ENCODE data around the gene HIVEP3. TPM values are rescaled to one million over a fixed set of nuclear protein-coding genes. Genes with fewer than 3 reads are reported as not detected.

The HIVEP3 gene
- total RNA-seq, 1 experiment from 2014 or later = 0.55 TPM

DNA sequence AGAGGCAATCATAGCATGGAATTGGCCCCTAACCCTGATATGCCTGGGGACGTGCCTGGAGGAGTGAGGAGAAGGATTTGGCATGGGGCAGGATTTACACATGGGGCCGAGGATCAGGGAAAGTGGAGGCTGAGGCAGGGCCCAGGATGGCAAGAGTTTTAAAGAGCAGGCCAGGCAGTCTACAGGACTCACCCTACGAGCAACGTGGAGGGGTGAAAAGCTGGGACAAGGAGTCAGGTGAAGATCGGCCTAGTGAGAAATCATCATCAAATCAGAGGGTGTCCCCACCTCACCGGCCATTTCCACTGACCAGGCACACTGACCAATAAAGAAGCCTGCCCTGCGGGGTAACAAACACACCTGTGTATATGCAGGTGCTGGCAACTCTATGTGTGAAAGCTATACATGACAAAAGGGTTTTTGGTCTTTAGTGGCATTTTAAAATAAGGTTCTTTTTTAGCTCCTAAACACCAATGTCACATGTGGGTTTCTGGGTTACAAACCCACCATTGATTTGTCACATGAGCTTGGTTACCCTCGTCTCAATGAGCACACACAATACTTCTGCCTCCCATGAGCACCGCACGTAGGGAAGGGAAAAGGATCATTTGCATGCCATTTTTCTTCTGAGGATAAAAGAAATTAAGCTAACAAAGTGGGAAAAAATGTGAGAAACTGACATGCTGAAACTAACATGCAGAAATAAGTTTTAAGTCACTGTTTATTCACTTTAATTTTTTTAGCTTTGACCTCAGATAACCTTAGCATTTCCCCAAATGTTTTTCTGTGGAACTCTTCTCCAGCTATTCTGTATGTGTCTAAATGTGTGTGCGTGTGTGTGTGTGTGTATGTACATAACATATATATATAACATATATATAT is 266.1 kb downstream of the HIVEP3 start (continued):
- TF ChIP-seq, protein P1, sequence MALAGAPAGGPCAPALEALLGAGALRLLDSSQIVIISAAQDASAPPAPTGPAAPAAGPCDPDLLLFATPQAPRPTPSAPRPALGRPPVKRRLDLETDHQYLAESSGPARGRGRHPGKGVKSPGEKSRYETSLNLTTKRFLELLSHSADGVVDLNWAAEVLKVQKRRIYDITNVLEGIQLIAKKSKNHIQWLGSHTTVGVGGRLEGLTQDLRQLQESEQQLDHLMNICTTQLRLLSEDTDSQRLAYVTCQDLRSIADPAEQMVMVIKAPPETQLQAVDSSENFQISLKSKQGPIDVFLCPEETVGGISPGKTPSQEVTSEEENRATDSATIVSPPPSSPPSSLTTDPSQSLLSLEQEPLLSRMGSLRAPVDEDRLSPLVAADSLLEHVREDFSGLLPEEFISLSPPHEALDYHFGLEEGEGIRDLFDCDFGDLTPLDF (CRISPR knock-in tag; IDR thresholded peaks at IDR 0.05) = no peak

DNA sequence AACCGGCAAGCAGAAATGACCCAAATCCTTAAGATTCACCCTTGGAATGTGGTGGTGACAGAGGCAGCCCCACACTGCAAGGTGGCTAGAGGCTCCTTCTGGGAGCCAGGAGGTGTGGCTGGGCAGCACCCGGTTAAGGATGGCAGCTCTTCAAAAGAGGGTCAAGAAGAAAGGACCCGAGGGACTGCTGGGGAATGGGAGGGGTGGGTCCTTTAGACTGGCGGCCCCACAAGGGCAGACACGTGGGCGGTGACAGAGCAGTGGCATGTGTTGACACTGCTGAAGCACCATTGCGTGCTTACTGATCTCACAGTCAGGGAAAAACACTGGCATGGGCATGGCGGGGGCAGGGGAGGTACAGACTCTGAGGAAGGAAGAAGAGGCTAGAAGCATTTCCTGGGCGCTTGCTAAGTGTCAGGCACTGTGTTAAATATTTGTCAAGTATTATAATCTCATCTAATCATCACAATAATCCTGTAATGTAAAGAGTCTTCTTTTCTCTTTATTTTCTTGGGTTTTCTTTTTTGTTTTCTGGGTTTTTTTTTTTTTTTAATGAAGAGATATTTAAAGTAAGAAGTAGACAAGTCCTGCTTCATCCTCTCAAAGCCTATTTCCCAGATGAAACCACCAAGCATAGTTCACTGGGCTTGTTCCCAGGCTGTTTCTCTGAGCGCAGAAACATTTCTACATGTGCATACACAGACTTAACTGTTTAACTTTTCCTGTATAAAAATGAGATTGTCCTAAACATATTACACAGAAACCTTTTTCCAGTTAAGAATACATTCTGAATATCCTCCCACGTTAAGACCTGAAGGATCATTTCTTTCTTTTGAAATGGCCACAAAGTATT is 268.5 kb downstream of the HIVEP3 start:
- no peaks in the 10 kb centered on the region; the same call in 1 of the 2 replicates for H3K27me3 Mint-ChIP-seq (ENCODE audit: low read depth)
- DNase-seq (ENCODE audit: low spot score) = no peak
- CTCF ChIA-PET = interaction anchor here (1.7 kb wide), 1 partner anchor 134 kb away, joined by 4 read pairs; no protein-coding TSS in a partner anchor

DNA sequence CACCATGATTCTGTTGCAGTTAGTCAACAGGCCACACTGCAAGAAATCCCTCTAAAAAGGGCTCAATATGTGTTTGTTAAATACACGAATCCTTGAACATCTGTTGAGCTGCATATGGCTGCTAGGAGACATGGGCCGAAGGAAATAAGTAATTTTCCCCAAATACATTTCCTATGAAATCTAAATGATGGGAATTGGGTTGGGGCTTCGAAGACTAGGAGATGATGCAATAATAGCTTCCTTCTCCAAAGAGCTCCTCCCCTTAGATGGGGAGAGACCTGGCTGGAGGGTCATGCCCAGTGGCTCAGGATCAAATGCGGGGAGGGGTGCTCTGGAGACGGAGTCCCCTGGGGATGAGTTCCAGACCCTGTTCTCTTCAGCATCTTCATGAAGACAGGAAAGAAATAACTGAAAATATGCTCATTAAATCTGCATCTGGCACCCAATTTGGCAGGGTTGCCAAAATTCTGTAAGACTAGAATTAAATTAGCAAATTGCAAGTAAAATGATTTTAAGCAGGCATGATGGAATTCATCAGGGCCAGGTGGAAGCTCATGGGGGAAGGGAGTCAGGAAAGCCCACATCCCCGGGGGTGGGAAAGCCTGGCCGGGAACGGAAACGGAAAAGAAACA is 269.2 kb downstream of the HIVEP3 start:
- DNase-seq (ENCODE audit: low spot score) (no peak), ATAC-seq (no peak)
- no peaks in the 10 kb centered on the region; the same call in 1 of the 2 replicates for H3K27me3 Mint-ChIP-seq (ENCODE audit: low read depth)
- H3K4me3 Mint-ChIP-seq = no peak overlapping the region
- CTCF ChIA-PET = interaction anchor here (1.7 kb wide), 1 partner anchor 133 kb away, joined by 4 read pairs; no protein-coding TSS in a partner anchor
- H3K4me1 Mint-ChIP-seq = peaks cover 13% of the 10 kb centered on the region
- H3K36me3 Mint-ChIP-seq = no peaks in the 10 kb centered on the region
- no peaks in the 10 kb centered on the region for H3K9me3 Mint-ChIP-seq
- POLR2A ChIA-PET = no interaction called here
- H3K27ac Mint-ChIP-seq = no peak overlapping the region
- TF ChIP-seq CREB1 (CRISPR knock-in tag; IDR thresholded peaks at IDR 0.05) (no peak), ZBTB43 (CRISPR knock-in tag; IDR thresholded peaks at IDR 0.05) (no peak), ARID4B (CRISPR knock-in tag; IDR thresholded peaks at IDR 0.05; ENCODE audit: borderline replicate concordance) (no peak), HMGA2 (CRISPR knock-in tag; IDR thresholded peaks at IDR 0.05) (no peak), USF2 (CRISPR knock-in tag; IDR thresholded peaks at IDR 0.05) (no peak), MXD4 (CRISPR knock-in tag; IDR thresholded peaks at IDR 0.05; ENCODE audit: borderline replicate concordance) (no peak)

More for the DNA sequence above, 268.5 kb downstream of the HIVEP3 start:
- no peak overlapping the region for H3K4me3 Mint-ChIP-seq
- H3K4me1 Mint-ChIP-seq = peaks cover 13% of the 10 kb centered on the region
- POLR2A ChIA-PET = no interaction called here
- H3K9me3 Mint-ChIP-seq = no peaks in the 10 kb centered on the region
- H3K27ac Mint-ChIP-seq = peak overlapping the region; percentile 38; the same call in 1 of the 2 replicates
- TF ChIP-seq USF1 (CRISPR knock-in tag; IDR thresholded peaks at IDR 0.05) (no peak), TEAD4 (CRISPR knock-in tag; IDR thresholded peaks at IDR 0.05) (no peak), RELA (CRISPR knock-in tag; IDR thresholded peaks at IDR 0.05; ENCODE audit: borderline replicate concordance) (no peak), TCF7 (CRISPR knock-in tag; IDR thresholded peaks at IDR 0.05; ENCODE audit: low read depth) (no peak), MYBL2 (CRISPR knock-in tag; IDR thresholded peaks at IDR 0.05) (no peak), FOXK1 (CRISPR knock-in tag; IDR thresholded peaks at IDR 0.05) (no peak), OVOL2 (CRISPR knock-in tag; IDR thresholded peaks at IDR 0.05; ENCODE audit: borderline replicate concordance) (no peak), JAZF1 (CRISPR knock-in tag; IDR thresholded peaks at IDR 0.05) (no peak), ESRRA (CRISPR knock-in tag; IDR thresholded peaks at IDR 0.05; ENCODE audit: borderline replicate concordance) (no peak), NFYB (CRISPR knock-in tag; conservative IDR thresholded peaks at IDR 0.05; ENCODE audit: low read depth) (no peak), ZNF671 (CRISPR knock-in tag; IDR thresholded peaks at IDR 0.05) (no peak), JUN (CRISPR knock-in tag; IDR thresholded peaks at IDR 0.05) (no peak), ZNF263 (CRISPR knock-in tag; IDR thresholded peaks at IDR 0.05; ENCODE audit: low read depth) (no peak)
- TF ChIP-seq, protein P2, sequence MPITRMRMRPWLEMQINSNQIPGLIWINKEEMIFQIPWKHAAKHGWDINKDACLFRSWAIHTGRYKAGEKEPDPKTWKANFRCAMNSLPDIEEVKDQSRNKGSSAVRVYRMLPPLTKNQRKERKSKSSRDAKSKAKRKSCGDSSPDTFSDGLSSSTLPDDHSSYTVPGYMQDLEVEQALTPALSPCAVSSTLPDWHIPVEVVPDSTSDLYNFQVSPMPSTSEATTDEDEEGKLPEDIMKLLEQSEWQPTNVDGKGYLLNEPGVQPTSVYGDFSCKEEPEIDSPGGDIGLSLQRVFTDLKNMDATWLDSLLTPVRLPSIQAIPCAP (CRISPR knock-in tag; IDR thresholded peaks at IDR 0.05) = no peak
- TF ChIP-seq, protein P3, sequence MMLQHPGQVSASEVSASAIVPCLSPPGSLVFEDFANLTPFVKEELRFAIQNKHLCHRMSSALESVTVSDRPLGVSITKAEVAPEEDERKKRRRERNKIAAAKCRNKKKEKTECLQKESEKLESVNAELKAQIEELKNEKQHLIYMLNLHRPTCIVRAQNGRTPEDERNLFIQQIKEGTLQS (CRISPR knock-in tag; conservative IDR thresholded peaks at IDR 0.05) = no peak
- TF ChIP-seq, protein P1 (CRISPR knock-in tag; IDR thresholded peaks at IDR 0.05) = no peak
- ATAC-seq = no peak; the same call in 1 of the 2 replicates
- no peaks in the 10 kb centered on the region for H3K36me3 Mint-ChIP-seq

All from WTC11 (cell line).